Measurements from ENCODE around the gene MSL1. TPM values are rescaled to one million over a fixed set of nuclear protein-coding genes. Genes with fewer than 3 reads are reported as not detected.
A peak's percentile ranks its signal among the peaks of the same experiment; 100 is the strongest.

Gene MSL1
- total and polyA plus RNA-seq, 7 donors = 29.4 to 92.2 (median 54.6) TPM

- peak overlapping the region in 1 of 4 donors; percentile 29 for H3K27ac ChIP-seq
- TF ChIP-seq POLR2AphosphoS5 (IDR thresholded peaks at IDR 0.05) (no peak), CTCF (IDR thresholded peaks at IDR 0.05) (no peak), EP300 (IDR thresholded peaks at IDR 0.05) (no peak)
- no peak overlapping the region for H3K4me3 ChIP-seq
- peaks cover 0 to 13% (median 0%) of the 10 kb centered on the region in 4 donors for H3K36me3 ChIP-seq
- 20 to 68% methylated on average over 6 of the region's 6 CpGs for WGBS, 2 donors
- H3K27me3 ChIP-seq = no peaks in the 10 kb centered on the region
- peaks cover 0 to 20% (median 18%) of the 10 kb centered on the region in 4 donors for H3K4me1 ChIP-seq
- H3K9me3 ChIP-seq = no peaks in the 10 kb centered on the region
- intact Hi-C loops (cut with DNase I) = loop anchor here (5.0 kb wide), 1 partner anchor 38 kb away; the partner anchor contains the start of gene CASC3
- DNase-seq = no peak
Observed at GRCh38 chr17:40179923-40180659, 58.3 kb downstream of the MSL1 start.

GRCh38 chr17:40180694-40181093 lies 58.9 kb downstream of the MSL1 start:
- no peak overlapping the region for H3K4me3 ChIP-seq
- H3K4me1 ChIP-seq = peaks cover 0 to 20% (median 18%) of the 10 kb centered on the region in 4 donors
- no peak overlapping the region for H3K27ac ChIP-seq
- H3K36me3 ChIP-seq = peaks cover 0 to 7% (median 0%) of the 10 kb centered on the region in 4 donors
- no peaks in the 10 kb centered on the region for H3K27me3 ChIP-seq
- TF ChIP-seq CTCF (IDR thresholded peaks at IDR 0.05) = no peak
- no peak for TF ChIP-seq POLR2AphosphoS5 (IDR thresholded peaks at IDR 0.05)
- TF ChIP-seq EP300 (IDR thresholded peaks at IDR 0.05) = no peak
- peak in 1 of 2 donors; percentile 76 for TF ChIP-seq POLR2A (IDR thresholded peaks at IDR 0.05)
- 9 to 59% methylated on average over 5 of the region's 5 CpGs for WGBS, 2 donors
- no peak for DNase-seq
- intact Hi-C loops (cut with DNase I) = no loop called here
- no peaks in the 10 kb centered on the region for H3K9me3 ChIP-seq

GRCh38 chr17:40181205-40181604 lies 59.4 kb downstream of the MSL1 start:
- WGBS, 2 donors = 17 to 57% methylated on average over 8 of the region's 8 CpGs
- Histone ChIP-seq H3K36me3 (peaks cover 0 to 1% (median 0%) of the 10 kb centered on the region in 4 donors), H3K27ac (peak overlapping the region in 1 of 4 donors; percentile 47), H3K4me1 (peaks cover 0 to 20% (median 18%) of the 10 kb centered on the region in 4 donors), H3K9me3 (no peaks in the 10 kb centered on the region), H3K4me3 (no peak overlapping the region), H3K27me3 (no peaks in the 10 kb centered on the region)
- TF ChIP-seq POLR2AphosphoS5 (IDR thresholded peaks at IDR 0.05) (no peak), CTCF (IDR thresholded peaks at IDR 0.05) (no peak), EP300 (IDR thresholded peaks at IDR 0.05) (no peak), POLR2A (IDR thresholded peaks at IDR 0.05) (no peak)
- intact Hi-C loops (cut with DNase I) = no loop called here
- DNase-seq = no peak

- Histone ChIP-seq H3K27me3 (no peaks in the 10 kb centered on the region), H3K9me3 (no peaks in the 10 kb centered on the region), H3K27ac (no peak overlapping the region), H3K36me3 (no peaks in the 10 kb centered on the region), H3K4me1 (peaks cover 0 to 9% (median 7%) of the 10 kb centered on the region in 4 donors), H3K4me3 (no peak overlapping the region)
- TF ChIP-seq EP300 (IDR thresholded peaks at IDR 0.05) = no peak
- TF ChIP-seq POLR2A (IDR thresholded peaks at IDR 0.05) = no peak
- TF ChIP-seq POLR2AphosphoS5 (IDR thresholded peaks at IDR 0.05) = no peak
- no peak for TF ChIP-seq CTCF (IDR thresholded peaks at IDR 0.05)
- no peak for DNase-seq
- intact Hi-C loops (cut with DNase I) = no loop called here
- 79 to 91% methylated on average over 6 of the region's 6 CpGs for WGBS, 2 donors
Observed at GRCh38 chr17:40182606-40183005, 60.8 kb downstream of the MSL1 start.

Other genes starting within 250 kb of the MSL1 start
- 10 to 100 TPM in 1 of 4 donors, 1 to 10 TPM in 3; 2.0 to 22.7 (median 4.8) TPM for gene GSDMB, start 203.3 kb upstream of the MSL1 start, total RNA-seq
- 100 to 1,000 TPM in 1 of 3 donors, 10 to 100 TPM in 2; 50.5 to 133 (median 94.8) TPM for gene GSDMB, start 203.3 kb upstream of the MSL1 start, polyA plus RNA-seq
- gene ORMDL3, start 194.4 kb upstream of the MSL1 start, total RNA-seq = 10 to 100 TPM; 39.8 to 55.7 (median 51.8) TPM
- 10 to 100 TPM; 39.0 to 72.9 (median 43.9) TPM for gene ORMDL3, start 194.4 kb upstream of the MSL1 start, polyA plus RNA-seq
- gene LRRC3C, start 194.2 kb upstream of the MSL1 start, total RNA-seq = not detected
- gene LRRC3C, start 194.2 kb upstream of the MSL1 start, polyA plus RNA-seq = under 1 TPM in 1 of 3 donors, not detected in 2; 0.07 TPM
- gene GSDMA, start 159.0 kb upstream of the MSL1 start, total RNA-seq = 1 to 10 TPM in 1 of 4 donors, not detected in 3; 1.3 TPM
- gene GSDMA, start 159.0 kb upstream of the MSL1 start, polyA plus RNA-seq = under 1 TPM in 2 of 3 donors, not detected in 1; 0.29 to 0.60 TPM
- 10 to 100 TPM; 53.2 to 71.3 (median 64.2) TPM for gene PSMD3, start 141.2 kb upstream of the MSL1 start, total RNA-seq
- gene PSMD3, start 141.2 kb upstream of the MSL1 start, polyA plus RNA-seq = 100 to 1,000 TPM in 1 of 3 donors, 10 to 100 TPM in 2; 57.1 to 112 (median 78.1) TPM
- gene CSF3, start 106.5 kb upstream of the MSL1 start, total RNA-seq = 10 to 100 TPM in 1 of 4 donors, not detected in 3; 23.3 TPM
- 1 to 10 TPM in 2 of 3 donors, not detected in 1; 1.2 to 3.1 TPM for gene CSF3, start 106.5 kb upstream of the MSL1 start, polyA plus RNA-seq
- gene MED24, start 67.6 kb upstream of the MSL1 start, total RNA-seq = 10 to 100 TPM; 27.3 to 64.8 (median 31.7) TPM
- 10 to 100 TPM; 19.2 to 83.0 (median 29.1) TPM for gene MED24, start 67.6 kb upstream of the MSL1 start, polyA plus RNA-seq
- 10 to 100 TPM; 78.8 to 86.1 (median 83.8) TPM for gene THRA, start 59.0 kb upstream of the MSL1 start, total RNA-seq
- 10 to 100 TPM; 25.4 to 35.4 (median 25.8) TPM for gene THRA, start 59.0 kb upstream of the MSL1 start, polyA plus RNA-seq
- gene NR1D1, start 21.4 kb upstream of the MSL1 start, total RNA-seq = 10 to 100 TPM in 3 of 4 donors, 1 to 10 TPM in 1; 4.1 to 12.8 (median 11.9) TPM
- 10 to 100 TPM in 1 of 3 donors, 1 to 10 TPM in 2; 4.4 to 11.4 (median 8.1) TPM for gene NR1D1, start 21.4 kb upstream of the MSL1 start, polyA plus RNA-seq
- gene CASC3, start 18.6 kb downstream of the MSL1 start, total RNA-seq = 10 to 100 TPM; 60.2 to 94.4 (median 70.7) TPM
- gene CASC3, start 18.6 kb downstream of the MSL1 start, polyA plus RNA-seq = 10 to 100 TPM; 22.4 to 42.3 (median 24.0) TPM
- 1 to 10 TPM in 3 of 4 donors, under 1 TPM in 1; 0.99 to 4.3 (median 2.6) TPM for gene RAPGEFL1, start 55.5 kb downstream of the MSL1 start, total RNA-seq
- 10 to 100 TPM; 48.0 to 85.0 (median 66.8) TPM for gene RAPGEFL1, start 55.5 kb downstream of the MSL1 start, polyA plus RNA-seq
- 10 to 100 TPM in 1 of 4 donors, 1 to 10 TPM in 3; 6.7 to 10.2 (median 8.7) TPM for gene WIPF2, start 97.3 kb downstream of the MSL1 start, total RNA-seq
- gene WIPF2, start 97.3 kb downstream of the MSL1 start, polyA plus RNA-seq = 10 to 100 TPM; 11.4 to 20.3 (median 18.0) TPM
- gene CDC6, start 165.9 kb downstream of the MSL1 start, total RNA-seq = 1 to 10 TPM in 1 of 4 donors, under 1 TPM in 2, not detected in 1; 0.33 to 1.5 (median 0.83) TPM
- gene CDC6, start 165.9 kb downstream of the MSL1 start, polyA plus RNA-seq = 10 to 100 TPM in 1 of 3 donors, 1 to 10 TPM in 2; 2.4 to 10.9 (median 8.6) TPM
- 10 to 100 TPM; 15.8 to 27.3 (median 20.5) TPM for gene RARA, start 187.2 kb downstream of the MSL1 start, total RNA-seq
- 10 to 100 TPM; 26.4 to 29.6 (median 27.8) TPM for gene RARA, start 187.2 kb downstream of the MSL1 start, polyA plus RNA-seq
- 1 to 10 TPM in 1 of 4 donors, under 1 TPM in 1, not detected in 2; 0.49 to 2.1 TPM for gene GJD3, start 242.8 kb downstream of the MSL1 start, total RNA-seq
- gene GJD3, start 242.8 kb downstream of the MSL1 start, polyA plus RNA-seq = under 1 TPM in 1 of 3 donors, not detected in 2; 0.64 TPM

Measured in sigmoid colon (tissue), 7 donors.